ENCODE measurements around the gene NOVA2.

DNA sequence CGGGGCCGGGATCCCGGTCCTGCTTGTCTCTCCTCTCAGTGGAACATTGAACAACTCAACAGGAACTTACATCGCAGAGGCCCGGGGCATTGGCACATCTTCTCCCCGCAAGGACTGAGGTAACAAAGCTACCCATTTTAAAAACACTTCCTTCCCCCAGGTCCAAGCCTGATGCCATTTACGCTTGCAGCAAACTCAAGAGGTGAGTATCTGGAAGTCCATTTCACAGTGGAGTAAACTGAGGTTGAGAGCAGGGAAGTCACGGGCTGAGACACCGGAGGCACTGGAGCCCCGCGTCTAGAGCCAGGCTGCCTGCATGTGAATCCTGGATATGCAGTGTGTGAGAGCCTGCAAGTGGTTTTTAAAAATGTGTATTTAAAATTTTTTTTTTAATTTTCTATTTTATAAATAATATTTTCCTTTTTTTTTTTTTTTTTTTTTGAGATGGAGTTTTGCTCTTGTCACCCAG is 49.7 kb upstream of the NOVA2 start:
- no peak for TF ChIP-seq EZH2 (IDR thresholded peaks at IDR 0.05; ENCODE audit: low read length, unreplicated experiment)
- TF ChIP-seq, protein P1, sequence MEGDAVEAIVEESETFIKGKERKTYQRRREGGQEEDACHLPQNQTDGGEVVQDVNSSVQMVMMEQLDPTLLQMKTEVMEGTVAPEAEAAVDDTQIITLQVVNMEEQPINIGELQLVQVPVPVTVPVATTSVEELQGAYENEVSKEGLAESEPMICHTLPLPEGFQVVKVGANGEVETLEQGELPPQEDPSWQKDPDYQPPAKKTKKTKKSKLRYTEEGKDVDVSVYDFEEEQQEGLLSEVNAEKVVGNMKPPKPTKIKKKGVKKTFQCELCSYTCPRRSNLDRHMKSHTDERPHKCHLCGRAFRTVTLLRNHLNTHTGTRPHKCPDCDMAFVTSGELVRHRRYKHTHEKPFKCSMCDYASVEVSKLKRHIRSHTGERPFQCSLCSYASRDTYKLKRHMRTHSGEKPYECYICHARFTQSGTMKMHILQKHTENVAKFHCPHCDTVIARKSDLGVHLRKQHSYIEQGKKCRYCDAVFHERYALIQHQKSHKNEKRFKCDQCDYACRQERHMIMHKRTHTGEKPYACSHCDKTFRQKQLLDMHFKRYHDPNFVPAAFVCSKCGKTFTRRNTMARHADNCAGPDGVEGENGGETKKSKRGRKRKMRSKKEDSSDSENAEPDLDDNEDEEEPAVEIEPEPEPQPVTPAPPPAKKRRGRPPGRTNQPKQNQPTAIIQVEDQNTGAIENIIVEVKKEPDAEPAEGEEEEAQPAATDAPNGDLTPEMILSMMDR (conservative IDR thresholded peaks at IDR 0.05; ENCODE audit: low read depth, low read length), result no peak
- TF ChIP-seq EZH2phosphoT487 (IDR thresholded peaks at IDR 0.05; ENCODE audit: borderline replicate concordance, low read length), result no peak
